NCI-H1436 treated with DMSO at 0.1 percent for 48 hours (cell line): ENCODE results near the gene KIFC3.
"Not testable (repeated sequence)": the region's sequence is repeated elsewhere in the genome, so short reads cannot be mapped to it uniquely, and the experiment has no call there.

Experiments
- DNase-seq: peaks from one replicate; lab custom pipeline; 2025; lab: John Stamatoyannopoulos, UW

The KIFC3 gene

DNA sequence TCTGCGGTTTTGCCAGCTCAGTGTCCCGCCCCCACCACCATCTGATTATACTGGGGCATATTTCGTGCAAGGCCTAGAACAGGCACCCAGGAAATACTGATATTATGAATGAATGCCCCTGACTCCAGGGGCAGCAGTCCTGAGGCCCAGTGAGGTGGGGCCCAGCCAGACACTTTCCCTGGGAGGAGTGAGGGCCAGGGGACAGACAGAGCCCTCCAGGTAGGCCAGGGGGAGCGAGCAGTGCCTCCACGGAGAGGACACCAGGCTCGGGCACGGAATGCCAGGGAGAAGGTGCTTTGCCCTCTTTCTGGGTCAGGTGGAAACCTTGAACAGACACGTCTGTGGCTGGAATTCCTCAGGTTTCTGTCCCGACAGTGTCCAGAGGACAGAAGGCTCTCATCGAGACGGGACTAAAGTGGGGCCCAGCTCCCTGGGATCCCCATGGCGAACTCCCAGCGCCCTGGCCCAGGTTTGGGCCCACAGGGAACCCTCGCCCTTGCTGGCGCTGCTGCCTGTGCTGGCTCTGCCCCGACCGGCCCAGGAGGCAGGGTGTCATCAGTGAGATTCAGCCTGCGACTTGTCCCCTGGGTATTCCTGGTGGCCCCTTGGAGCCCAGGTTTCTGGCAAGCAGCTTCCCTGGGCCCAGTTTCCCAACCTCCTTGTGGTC, 62.4 kb downstream of the KIFC3 start:
- no peak for DNase-seq

- no peak for DNase-seq
These were observed 63.4 kb downstream of the KIFC3 start for GRCh38 chr16:57738844-57739243.

- DNase-seq, result peak; percentile 2
These were observed 65.6 kb downstream of the KIFC3 start for GRCh38 chr16:57736419-57737351.

- DNase-seq, result no peak
These were observed 66.4 kb downstream of the KIFC3 start, which contains the start of gene KATNB1 for GRCh38 chr16:57735755-57736418. Gene KATNB1 (plus strand): TSS chr16:57735770. CDS start chr16:57737244, 1,474 bp downstream.

- peak; percentile 100 for DNase-seq
These were observed 67.2 kb downstream of the KIFC3 start for GRCh38 chr16:57734925-57735754.

- no peak for DNase-seq
These were observed 67.9 kb downstream of the KIFC3 start for GRCh38 chr16:57734308-57734924.

GRCh38 chr16:57732714-57733113, 69.6 kb downstream of the KIFC3 start:
- DNase-seq, result no peak

DNA sequence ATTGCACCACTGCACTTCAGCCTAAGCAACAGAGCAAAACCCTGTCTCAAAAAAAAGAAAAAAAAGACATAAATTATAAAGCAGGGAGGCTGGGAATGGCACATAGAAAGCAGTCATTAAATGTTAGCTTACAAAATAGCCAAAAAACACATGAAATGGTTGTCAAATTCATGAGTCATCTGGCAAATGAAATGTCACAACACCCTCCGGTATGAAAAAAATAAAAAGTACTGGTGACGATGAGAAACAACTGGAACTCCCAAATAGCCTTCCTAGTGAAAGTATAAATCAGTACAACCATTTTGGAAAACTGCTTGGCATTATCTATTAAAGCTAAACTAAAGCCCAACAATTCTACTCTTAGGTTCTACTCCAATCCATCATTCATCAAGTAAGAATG, 70.3 kb downstream of the KIFC3 start:
- DNase-seq, result no peak

DNA sequence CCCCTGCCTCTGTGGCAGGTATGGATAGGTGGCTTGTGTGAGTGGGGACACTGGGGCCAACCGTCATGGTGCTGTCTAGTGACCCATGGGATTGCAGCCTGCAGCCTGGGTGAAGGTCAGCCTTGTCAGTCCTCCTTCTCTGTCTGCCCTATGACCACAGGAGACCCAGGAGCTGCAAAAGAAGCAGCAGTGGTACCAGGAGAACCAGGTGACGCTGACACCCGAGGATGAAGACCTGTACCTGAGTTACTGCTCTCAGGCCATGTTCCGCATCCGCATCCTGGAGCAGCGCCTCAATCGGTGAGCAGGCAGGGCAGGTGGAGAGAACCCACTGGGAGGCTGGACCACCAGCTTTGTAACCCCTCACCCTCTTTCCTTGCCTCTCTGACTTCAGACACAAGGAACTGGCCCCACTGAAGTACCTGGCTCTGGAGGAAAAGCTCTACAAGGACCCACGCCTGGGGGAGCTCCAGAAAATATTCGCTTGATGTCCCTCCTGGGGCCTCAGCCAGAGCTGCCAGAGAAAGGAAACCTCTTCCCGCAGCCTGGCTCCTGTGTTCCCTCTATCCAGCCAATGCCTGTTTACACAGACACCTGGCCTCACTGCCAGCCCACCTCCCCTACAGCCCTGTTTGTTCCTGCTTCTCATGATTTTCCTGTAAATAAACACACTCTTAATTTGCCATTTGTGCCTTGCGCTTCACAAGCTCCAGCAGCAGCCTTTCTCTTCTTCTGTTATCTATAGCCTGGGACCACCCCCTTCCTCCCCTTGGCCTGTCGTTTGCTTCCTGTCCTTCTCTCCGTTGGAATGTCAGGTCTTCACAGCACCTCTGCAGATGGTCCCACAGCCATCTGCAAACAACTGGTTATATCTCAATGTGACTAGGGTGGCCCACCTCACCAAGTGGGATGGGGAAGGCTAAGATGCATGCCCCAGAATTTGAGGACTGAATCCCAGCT, 71.2 kb downstream of the KIFC3 start:
- no peak for DNase-seq

DNA sequence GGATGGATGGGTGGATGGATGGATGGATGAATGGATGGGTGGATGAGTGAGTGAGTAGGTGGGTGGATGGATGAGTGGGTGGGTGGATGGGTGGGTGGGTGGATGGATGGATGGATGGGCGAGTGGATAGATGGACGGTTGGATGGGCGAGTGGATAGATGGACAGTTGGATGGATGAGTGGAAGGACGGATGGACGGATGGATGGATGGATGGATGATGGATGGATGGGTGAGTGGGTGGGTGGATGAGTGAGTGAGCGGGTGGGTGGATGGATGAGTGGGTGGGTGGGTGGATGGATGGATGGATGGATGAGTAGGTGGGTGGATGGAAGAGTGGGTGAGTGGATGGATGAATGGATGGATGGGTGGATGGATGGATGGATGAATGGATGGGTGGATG, 72.4 kb downstream of the KIFC3 start:
- not testable (repeated sequence) for DNase-seq

DNA sequence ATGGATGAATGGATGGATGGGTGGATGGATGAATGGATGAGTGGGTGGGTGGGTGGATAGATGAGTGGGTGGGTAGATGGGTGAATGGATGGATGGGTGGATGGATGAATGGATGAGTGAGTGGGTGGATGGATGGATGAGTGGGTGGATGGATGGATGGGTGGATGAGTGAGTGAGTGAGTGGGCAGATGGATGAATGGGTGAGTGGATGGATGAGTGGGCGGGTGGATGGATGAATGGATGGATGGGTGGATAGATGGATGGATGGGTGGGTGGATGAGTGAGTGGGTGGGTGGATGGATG, 73.2 kb downstream of the KIFC3 start:
- no peak for DNase-seq

DNA sequence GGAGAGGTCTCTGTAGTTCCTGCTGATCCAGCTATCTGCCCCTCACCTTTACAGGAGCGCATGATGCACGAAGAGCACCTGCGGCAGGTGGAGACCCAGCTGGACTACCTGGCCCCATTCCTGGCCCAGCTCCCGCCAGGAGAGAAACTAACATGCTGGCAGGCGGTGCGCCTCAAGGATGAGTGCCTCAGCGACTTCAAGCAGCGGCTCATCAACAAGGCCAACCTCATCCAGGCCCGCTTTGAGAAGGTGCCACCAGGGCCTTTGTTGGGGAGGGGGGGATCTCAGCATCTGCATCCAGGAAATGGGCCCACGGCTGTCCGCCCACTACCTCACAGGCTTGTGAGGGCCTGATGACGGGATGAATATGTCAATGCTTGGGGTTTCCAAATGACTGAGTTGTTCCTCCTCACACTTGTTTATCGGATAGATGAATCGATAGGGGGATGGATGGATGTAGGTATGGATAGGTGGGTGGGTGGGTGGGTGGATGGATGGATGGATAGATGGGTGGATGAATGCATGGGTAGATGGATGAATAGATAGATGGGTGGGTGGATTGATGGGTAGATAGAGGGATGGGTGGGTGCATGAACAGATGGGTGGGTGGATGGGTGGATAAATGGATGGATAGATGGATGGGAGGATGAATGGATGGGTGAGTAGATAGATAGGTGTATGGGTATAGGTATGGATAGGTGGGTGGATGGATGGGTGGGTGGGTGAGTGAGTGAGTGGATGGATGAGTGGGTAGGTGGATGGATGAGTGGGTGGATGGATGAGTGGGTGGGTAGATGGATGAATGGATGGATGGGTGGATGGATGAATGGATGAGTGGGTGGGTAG, 73.7 kb downstream of the KIFC3 start:
- no peak for DNase-seq

DNA sequence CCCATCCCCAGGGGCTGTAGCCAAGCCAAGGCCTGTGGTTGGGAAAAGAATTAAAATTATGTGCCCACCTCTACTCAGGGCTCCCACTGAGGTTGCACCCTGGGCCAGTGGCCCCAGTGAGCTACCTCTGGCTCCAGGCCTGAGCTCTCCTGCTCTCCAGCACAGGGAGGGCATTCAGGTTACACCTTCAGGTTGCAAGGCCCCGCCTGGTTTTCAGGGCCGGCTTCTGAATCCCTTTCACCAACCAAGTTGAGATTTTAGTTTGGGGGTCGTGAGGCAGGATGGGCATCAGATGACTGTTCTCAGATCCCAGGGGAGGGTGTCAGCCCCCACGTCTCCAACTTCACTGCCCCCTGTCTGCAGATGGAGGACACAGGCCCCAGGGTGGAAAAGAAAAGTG, 74.7 kb downstream of the KIFC3 start:
- no peak for DNase-seq

DNA sequence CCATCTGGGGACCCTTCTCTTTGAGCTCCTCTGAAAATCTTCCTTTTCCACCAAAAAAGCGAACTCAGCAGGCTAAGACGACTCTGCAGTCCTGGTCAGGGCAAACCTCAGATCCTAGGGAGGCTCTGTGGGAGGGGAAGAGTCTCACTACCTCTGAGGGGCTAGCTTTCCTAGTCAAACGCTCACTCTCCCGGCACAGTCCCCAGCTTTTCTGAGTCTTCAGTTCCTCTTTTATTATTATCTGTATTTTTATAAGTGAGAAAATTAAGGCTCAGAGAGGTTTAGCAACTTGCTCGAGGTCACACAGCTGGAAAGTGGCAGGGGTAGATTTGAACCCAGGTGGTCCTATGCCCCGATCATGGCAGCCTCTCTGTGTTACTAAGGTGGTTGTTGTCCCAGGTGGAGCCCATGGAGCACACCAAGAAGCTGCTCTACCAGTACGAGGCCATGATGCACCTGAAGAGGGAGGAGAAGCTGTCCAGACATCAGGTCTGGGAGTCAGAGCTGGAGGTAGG, 75.8 kb downstream of the KIFC3 start:
- DNase-seq, result no peak

- no peak for DNase-seq
These were observed 76.3 kb downstream of the KIFC3 start for GRCh38 chr16:57725976-57726375.

GRCh38 chr16:57725554-57725953, 76.7 kb downstream of the KIFC3 start:
- no peak for DNase-seq

- DNase-seq, result no peak
These were observed 77.1 kb downstream of the KIFC3 start for GRCh38 chr16:57725151-57725550.

DNA sequence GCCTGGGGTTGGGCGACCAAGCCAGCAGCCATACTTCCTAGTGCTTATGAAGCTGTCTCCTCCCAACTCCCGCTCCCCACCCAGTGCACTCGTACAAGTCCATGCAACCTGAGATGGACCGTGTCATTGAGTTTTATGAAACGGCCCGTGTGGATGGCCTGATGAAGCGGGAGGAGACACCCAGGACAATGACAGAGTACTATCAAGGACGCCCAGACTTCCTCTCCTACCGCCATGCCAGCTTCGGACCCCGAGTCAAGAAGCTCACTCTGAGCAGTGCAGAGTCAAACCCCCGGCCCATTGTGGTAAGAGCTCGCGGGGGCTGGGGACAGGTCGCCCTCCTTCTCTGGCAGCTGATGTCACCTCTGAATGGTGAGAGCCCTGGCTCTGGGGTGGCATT, 77.8 kb downstream of the KIFC3 start:
- DNase-seq, result no peak

DNA sequence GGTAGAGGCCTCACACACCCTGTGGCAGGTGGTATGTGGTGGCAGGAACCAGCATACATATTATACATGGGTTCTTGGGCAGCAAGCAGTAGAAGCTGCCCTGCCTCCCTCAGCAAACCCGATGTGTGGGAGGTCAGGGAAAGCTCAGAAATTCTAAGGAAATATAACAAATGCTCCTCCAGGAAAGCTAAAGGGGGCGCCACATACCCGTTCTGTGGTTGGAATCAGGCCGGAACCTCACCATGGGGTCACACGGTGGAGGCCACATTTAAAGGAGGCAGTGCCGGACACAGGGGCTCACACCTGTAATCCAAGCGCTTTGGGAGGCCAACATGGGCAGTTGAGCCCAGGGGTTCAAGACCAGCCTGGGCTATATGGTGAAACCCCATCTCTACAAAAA, 79.1 kb downstream of the KIFC3 start:
- no peak for DNase-seq
